HK-2 (cell line): ENCODE results near the gene GRID1.

ENCODE experiments used
- DNase-seq: peaks from one replicate; pipeline ENCODE4 v3.0.0-alpha.2; 2018; ENCODE audit not compliant: unreplicated experiment

The GRID1 gene

DNA sequence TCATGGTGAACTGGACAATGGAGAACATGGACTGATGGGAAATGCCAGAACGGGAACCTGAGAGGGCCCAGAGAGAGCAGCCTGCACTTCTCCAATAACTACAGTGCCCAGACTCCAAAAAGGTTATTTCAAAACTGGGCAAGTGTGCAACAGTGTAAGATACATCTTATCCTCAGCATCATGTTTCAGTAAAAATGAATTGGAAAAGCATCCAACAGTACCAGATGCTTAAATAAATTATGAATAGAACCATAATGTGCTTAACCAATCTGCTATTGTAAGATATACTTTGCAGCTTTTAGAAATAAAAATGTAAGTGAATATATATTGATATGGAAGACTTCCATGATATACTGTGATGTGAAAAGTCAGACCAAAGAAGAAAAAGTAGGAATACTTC lies 303.3 kb downstream of the GRID1 start:
- DNase-seq = no peak

DNA sequence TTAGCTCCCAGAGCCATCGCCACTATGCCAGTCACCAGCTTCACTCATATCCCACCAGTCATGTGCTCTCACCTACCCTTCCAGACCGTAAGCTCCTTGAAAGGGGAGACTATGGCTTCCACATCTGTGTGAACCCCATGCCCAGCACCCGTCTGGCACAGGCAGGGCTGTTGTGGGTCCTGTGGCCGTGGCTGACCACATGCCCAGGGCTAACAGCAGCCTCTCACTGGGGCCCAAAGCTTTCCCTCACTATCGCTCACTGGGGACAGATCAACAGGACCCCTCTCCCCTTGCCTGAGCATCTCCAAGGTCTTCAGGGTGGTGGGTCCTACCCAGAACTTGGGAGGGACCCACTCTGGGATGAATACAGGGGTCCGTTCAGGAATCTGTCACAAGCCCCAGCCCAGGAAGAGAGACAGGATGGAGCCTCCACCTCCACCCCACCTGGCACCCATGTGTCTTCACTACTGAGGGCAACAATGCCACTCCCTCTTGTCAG lies 303.9 kb downstream of the GRID1 start:
- no peak for DNase-seq

GRCh38 chr10:86062198-86062550 lies 304.4 kb downstream of the GRID1 start:
- no peak for DNase-seq

- no peak for DNase-seq
These were observed 305.1 kb downstream of the GRID1 start for GRCh38 chr10:86061278-86062197.

GRCh38 chr10:86060386-86061277 lies 306.0 kb downstream of the GRID1 start:
- DNase-seq = no peak

GRCh38 chr10:86059892-86060291 lies 306.7 kb downstream of the GRID1 start:
- DNase-seq = no peak

- no peak for DNase-seq
These were observed 307.6 kb downstream of the GRID1 start for GRCh38 chr10:86058964-86059363.

GRCh38 chr10:86057708-86058107 lies 308.9 kb downstream of the GRID1 start:
- DNase-seq = no peak

DNA sequence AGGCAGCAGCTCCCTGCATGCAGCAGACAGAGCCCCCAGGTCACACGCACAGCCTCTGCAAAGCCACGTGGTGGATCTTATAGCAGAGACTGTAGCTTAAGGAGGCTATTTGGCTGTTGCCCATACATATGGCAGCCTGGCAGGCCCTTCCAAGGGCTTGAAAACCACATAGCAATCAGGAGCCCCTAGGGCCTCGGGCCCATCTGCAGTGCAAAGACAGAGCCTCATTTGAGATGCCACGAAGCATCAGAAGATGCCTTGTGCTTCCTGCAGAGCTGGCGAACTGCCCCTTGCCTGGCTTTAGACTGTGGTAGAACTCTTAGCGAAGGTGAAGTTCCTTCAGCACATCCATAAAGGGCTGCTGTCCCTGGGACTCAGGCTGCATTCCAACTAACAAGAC lies 309.9 kb downstream of the GRID1 start:
- DNase-seq = no peak

GRCh38 chr10:86055928-86056327 lies 310.7 kb downstream of the GRID1 start:
- no peak for DNase-seq

- no peak for DNase-seq
These were observed 312.9 kb downstream of the GRID1 start for GRCh38 chr10:86053675-86054074.

DNA sequence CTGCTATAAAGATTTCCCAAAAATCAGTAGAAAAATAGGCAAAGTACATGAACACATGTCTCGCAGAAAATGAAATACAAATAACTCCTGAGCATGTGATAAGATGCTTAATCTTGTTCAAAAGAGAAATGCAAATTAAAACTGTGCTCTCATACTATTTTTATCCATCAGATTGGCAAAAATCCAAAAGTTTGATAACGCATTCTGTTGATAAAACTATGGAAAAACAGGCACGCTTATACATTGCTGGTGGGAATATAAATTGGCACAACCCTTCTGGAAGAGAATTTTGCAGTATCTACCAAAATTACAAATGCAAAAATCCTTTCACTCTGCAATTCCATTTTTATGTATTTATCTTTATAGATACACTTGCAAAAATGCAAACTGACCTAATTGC lies 315.0 kb downstream of the GRID1 start:
- DNase-seq = no peak

GRCh38 chr10:86049442-86049841 lies 317.2 kb downstream of the GRID1 start:
- no peak for DNase-seq

- DNase-seq = no peak
These were observed 317.6 kb downstream of the GRID1 start for GRCh38 chr10:86048973-86049372.

DNA sequence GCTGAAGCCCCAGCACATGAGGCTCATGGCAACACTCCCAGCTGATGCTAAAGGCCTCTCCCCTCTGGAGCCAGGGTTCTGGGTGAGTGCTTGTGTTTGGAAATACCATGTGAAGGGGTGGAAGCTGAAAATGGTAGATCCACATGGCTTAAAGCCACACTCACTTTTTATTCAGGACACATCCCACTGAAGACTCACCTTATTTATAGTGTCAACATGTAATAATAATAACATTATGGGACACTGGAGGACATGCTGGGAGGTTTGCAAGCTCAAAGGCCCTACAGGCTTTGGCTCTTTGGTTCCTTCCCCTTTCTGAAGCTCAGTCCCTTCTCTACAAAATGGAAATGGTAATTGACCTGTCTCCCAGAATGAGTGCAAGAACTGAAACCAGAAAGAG lies 318.0 kb downstream of the GRID1 start:
- DNase-seq = no peak

GRCh38 chr10:86047588-86047987 lies 319.0 kb downstream of the GRID1 start:
- DNase-seq = no peak

DNA sequence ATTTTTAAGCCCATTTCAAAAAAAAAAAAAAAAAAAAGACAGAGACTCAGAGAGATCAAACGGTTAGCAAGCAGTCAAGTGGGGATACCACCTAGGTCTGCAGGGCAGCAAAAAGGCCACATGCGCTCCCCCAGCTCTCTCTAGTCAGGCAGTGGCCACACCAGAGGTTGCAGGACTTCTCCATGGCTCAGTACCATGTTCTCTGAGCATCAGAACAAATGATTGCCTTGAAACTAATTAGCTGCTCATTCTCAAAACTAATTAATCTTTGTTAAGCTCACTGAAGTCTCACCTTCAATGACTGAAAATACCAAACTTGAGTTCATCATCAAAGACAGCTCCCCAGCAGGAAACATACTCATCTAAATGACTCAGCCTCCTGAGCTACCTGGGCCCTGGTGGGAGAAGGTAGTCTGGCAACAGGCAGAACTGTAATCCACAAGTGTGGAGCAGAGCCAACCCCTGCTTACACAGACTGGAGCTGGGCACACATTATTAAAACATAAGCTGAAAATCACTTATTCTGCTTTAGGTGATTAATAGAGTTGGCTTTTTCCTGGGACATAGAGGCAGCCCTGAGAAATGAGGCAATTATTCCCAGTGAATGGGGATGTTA lies 319.6 kb downstream of the GRID1 start:
- no peak for DNase-seq

GRCh38 chr10:86045896-86046295 lies 320.7 kb downstream of the GRID1 start:
- DNase-seq = no peak

DNA sequence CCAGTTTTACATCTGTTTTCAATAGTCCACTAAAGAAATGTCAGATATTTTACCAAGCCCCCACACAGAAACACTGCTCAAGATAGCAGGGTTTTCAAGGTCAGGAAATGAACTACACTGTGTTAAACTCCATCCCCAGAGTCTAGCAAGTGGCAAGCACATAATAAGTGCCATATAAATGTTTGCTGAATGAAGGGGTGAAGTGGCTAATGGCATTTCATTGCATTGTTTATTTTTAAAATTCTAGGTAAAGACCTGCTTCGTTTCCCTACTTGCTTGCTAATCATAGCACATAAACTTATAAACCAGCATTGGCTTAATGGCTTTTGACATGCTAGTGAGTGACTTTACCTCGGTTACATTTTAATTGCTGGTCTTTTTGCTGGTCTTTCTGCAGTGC lies 322.6 kb downstream of the GRID1 start:
- no peak for DNase-seq

DNA sequence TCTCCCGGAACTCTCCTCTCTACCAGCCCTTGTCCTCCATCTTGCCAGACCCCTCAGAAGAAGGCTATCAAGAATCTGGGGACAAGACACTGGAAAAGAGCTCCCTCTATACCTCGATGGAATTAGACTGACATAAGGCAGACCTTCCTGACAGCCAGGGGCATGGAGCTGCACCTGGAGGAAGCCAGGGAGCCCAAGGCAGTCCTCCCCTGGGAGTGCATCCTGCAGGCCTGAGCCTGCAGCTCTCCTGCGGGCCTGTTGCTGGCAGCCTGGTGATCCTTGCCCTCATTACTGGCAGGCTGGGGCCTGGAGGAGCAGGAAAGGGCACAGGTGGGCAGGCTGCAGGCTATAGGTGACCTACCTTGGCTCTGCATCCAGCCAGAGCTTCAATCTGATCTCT lies 323.4 kb downstream of the GRID1 start:
- no peak for DNase-seq

- no peak for DNase-seq
These were observed 324.4 kb downstream of the GRID1 start for GRCh38 chr10:86042161-86042560.

- DNase-seq = no peak
These were observed 325.5 kb downstream of the GRID1 start for GRCh38 chr10:86041116-86041515.
